ENCODE data around the gene ELF4. TPM values are rescaled to one million over a fixed set of nuclear protein-coding genes. Genes with fewer than 3 reads are reported as not detected.

Gene ELF4
- total and polyA plus RNA-seq, 2 donors (not counting 1 experiment from before 2014, with no cell fraction given): 9.9 to 13.7 TPM

- Histone ChIP-seq H3K27ac (ENCODE audit: insufficient read depth, low read length) (no peak overlapping the region), H3K4me2 (ENCODE audit: extremely low read depth, insufficient read depth, low read length) (no peak overlapping the region), H3K9ac (ENCODE audit: insufficient read depth, low read length) (no peak overlapping the region), H3K4me1 (ENCODE audit: control insufficient read depth, extremely low read depth, insufficient read depth, low read length) (no peaks in the 10 kb centered on the region), H3K9me3 (ENCODE audit: control insufficient read depth, insufficient read depth, low read depth, low read length) (no peaks in the 10 kb centered on the region), H2AFZ (ENCODE audit: low read length) (no peak overlapping the region), H3K4me3 (replicated peaks in 1 of 4; ENCODE audit: control extremely low read depth in 1 of 4, insufficient read depth in 1 of 4, low read depth in 3 of 4, low read length in 4 of 4) (no peak overlapping the region), H3K79me2 (ENCODE audit: control insufficient read depth, insufficient read depth, low read length) (no peaks in the 10 kb centered on the region), H3K27me3 (ENCODE audit: control insufficient read depth, insufficient read depth, low read length) (no peaks in the 10 kb centered on the region), H4K20me1 (ENCODE audit: control insufficient read depth, extremely low read depth, insufficient read depth, low read length) (no peaks in the 10 kb centered on the region), H3K36me3 (ENCODE audit: control insufficient read depth, insufficient read depth, low read length) (no peaks in the 10 kb centered on the region)
- DNase-seq (ENCODE audit: low read depth in 2 of 2): no peak
- TF ChIP-seq CTCF (conservative IDR thresholded peaks at IDR 0.05 in 1 of 2, IDR thresholded peaks at IDR 0.05 in 1 of 2; ENCODE audit: low read depth in 1 of 2, low read length in 2 of 2) (no peak), EZH2 (IDR thresholded peaks at IDR 0.05; ENCODE audit: low read length, missing control alignments) (no peak)
Measured at GRCh38 chrX:130075777-130076176, 34.5 kb downstream of the ELF4 start.

- H3K4me1 ChIP-seq (ENCODE audit: control insufficient read depth, extremely low read depth, insufficient read depth, low read length): no peaks in the 10 kb centered on the region
- H2AFZ ChIP-seq (ENCODE audit: low read length): no peak overlapping the region
- no peak for DNase-seq (ENCODE audit: low read depth in 2 of 2)
- H3K79me2 ChIP-seq (ENCODE audit: control insufficient read depth, insufficient read depth, low read length): no peaks in the 10 kb centered on the region
- H3K27ac ChIP-seq (ENCODE audit: insufficient read depth, low read length): no peak overlapping the region
- no peaks in the 10 kb centered on the region for H3K27me3 ChIP-seq (ENCODE audit: control insufficient read depth, insufficient read depth, low read length)
- no peaks in the 10 kb centered on the region for H3K36me3 ChIP-seq (ENCODE audit: control insufficient read depth, insufficient read depth, low read length)
- no peak overlapping the region for H3K9ac ChIP-seq (ENCODE audit: insufficient read depth, low read length)
- no peaks in the 10 kb centered on the region for H4K20me1 ChIP-seq (ENCODE audit: control insufficient read depth, extremely low read depth, insufficient read depth, low read length)
- no peak for TF ChIP-seq CTCF (conservative IDR thresholded peaks at IDR 0.05 in 1 of 2, IDR thresholded peaks at IDR 0.05 in 1 of 2; ENCODE audit: low read depth in 1 of 2, low read length in 2 of 2)
- no peak for TF ChIP-seq EZH2 (IDR thresholded peaks at IDR 0.05; ENCODE audit: low read length, missing control alignments)
- H3K4me2 ChIP-seq (ENCODE audit: extremely low read depth, insufficient read depth, low read length): no peak overlapping the region
- H3K9me3 ChIP-seq (ENCODE audit: control insufficient read depth, insufficient read depth, low read depth, low read length): no peaks in the 10 kb centered on the region
- H3K4me3 ChIP-seq (replicated peaks in 1 of 4; ENCODE audit: control extremely low read depth in 1 of 4, insufficient read depth in 1 of 4, low read depth in 3 of 4, low read length in 4 of 4): no peak overlapping the region
Measured at GRCh38 chrX:130072345-130072740, 38.0 kb downstream of the ELF4 start.

- Histone ChIP-seq H3K4me1 (ENCODE audit: control insufficient read depth, extremely low read depth, insufficient read depth, low read length) (no peaks in the 10 kb centered on the region), H3K36me3 (ENCODE audit: control insufficient read depth, insufficient read depth, low read length) (no peaks in the 10 kb centered on the region), H4K20me1 (ENCODE audit: control insufficient read depth, extremely low read depth, insufficient read depth, low read length) (no peaks in the 10 kb centered on the region), H3K9ac (ENCODE audit: insufficient read depth, low read length) (no peak overlapping the region), H3K4me3 (replicated peaks in 1 of 4; ENCODE audit: control extremely low read depth in 1 of 4, insufficient read depth in 1 of 4, low read depth in 3 of 4, low read length in 4 of 4) (no peak overlapping the region), H3K27ac (ENCODE audit: insufficient read depth, low read length) (no peak overlapping the region), H2AFZ (ENCODE audit: low read length) (no peak overlapping the region), H3K27me3 (ENCODE audit: control insufficient read depth, insufficient read depth, low read length) (no peaks in the 10 kb centered on the region), H3K4me2 (ENCODE audit: extremely low read depth, insufficient read depth, low read length) (no peak overlapping the region), H3K79me2 (ENCODE audit: control insufficient read depth, insufficient read depth, low read length) (no peaks in the 10 kb centered on the region), H3K9me3 (ENCODE audit: control insufficient read depth, insufficient read depth, low read depth, low read length) (no peaks in the 10 kb centered on the region)
- TF ChIP-seq CTCF (conservative IDR thresholded peaks at IDR 0.05 in 1 of 2, IDR thresholded peaks at IDR 0.05 in 1 of 2; ENCODE audit: low read depth in 1 of 2, low read length in 2 of 2) (no peak), EZH2 (IDR thresholded peaks at IDR 0.05; ENCODE audit: low read length, missing control alignments) (no peak)
- no peak for DNase-seq (ENCODE audit: low read depth in 2 of 2)
Measured at GRCh38 chrX:130071611-130072344, 38.5 kb downstream of the ELF4 start.
